ENCODE data around the gene AIG1. TPM values are rescaled to one million over a fixed set of nuclear protein-coding genes. Genes with fewer than 3 reads are reported as not detected.

AIG1 gene
- total RNA-seq, 1 experiment from 2014 or later, result 51.1 TPM

DNA sequence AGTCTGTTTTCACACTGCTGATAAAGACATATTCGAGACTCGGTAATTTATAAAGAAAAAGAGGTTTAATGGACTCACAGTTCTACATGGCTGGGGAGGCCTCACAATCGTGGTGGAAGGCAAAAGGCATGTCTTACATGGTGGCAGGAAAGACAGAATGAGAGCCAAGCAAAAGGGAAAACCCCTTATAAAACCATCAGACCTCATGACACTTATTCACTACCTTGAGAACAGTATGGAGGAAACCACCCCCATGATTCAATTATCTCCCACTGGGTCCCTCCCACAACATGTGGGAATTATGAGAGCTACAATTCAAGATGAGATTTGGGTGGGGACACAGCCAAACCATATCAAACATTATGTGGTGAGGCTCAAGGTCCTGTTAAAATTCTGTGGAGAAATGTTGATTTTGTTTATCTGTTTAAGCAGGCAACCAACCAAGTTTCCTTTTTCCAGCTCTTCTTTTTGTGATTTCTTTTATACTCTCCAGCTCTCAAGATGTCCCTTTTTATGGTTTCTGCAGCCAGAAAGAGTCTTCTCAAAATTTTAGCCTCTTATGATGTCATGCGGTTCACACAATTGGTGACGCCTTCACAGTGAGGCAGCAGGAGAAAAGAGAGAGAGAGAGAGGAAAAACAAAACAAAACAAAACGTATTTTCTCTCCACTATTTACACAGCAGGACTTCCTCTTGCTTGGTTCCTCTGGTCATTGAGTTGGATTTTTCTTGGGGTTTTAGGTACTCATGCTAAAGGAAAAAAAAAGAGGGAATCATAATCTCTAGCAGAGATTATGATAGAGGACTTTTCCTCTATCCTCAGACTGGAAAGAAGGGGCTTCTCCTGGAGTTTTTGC lies 18.0 kb downstream of the AIG1 start:
- ChIA-PET POLR2A (no interaction called here), CTCF (no interaction called here), RAD21 (ENCODE audit: low non-redundant PET in 1 of 2, low total read pairs in 2 of 2, uncharacterized antibody in 2 of 2, unreplicated experiment in 2 of 2) (no interaction called here)
- no peak for TF ChIP-seq CBX3 (IDR thresholded peaks at IDR 0.05; ENCODE audit: low read depth)
- TF ChIP-seq ELF1 (IDR thresholded peaks at IDR 0.05; ENCODE audit: borderline replicate concordance, low read depth), result no peak
- no peak for TF ChIP-seq TCF7L2 (IDR thresholded peaks at IDR 0.05; ENCODE audit: borderline replicate concordance, extremely low read depth, insufficient read depth, insufficient read length)
- TF ChIP-seq FOSL1 (IDR thresholded peaks at IDR 0.05; ENCODE audit: low read depth), result no peak
- TF ChIP-seq EGR1 (IDR thresholded peaks at IDR 0.05; ENCODE audit: low read depth), result no peak
- TF ChIP-seq, protein P1, sequence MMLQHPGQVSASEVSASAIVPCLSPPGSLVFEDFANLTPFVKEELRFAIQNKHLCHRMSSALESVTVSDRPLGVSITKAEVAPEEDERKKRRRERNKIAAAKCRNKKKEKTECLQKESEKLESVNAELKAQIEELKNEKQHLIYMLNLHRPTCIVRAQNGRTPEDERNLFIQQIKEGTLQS (IDR thresholded peaks at IDR 0.05), result no peak
- no peak for TF ChIP-seq SP1 (IDR thresholded peaks at IDR 0.05; ENCODE audit: low read depth)
- TF ChIP-seq ZNF274 (IDR thresholded peaks at IDR 0.05; ENCODE audit: low read depth, low read length), result no peak
- no peak for TF ChIP-seq POLR2AphosphoS5 (IDR thresholded peaks at IDR 0.05; ENCODE audit: low read depth, low read length)
- TF ChIP-seq, protein P2, sequence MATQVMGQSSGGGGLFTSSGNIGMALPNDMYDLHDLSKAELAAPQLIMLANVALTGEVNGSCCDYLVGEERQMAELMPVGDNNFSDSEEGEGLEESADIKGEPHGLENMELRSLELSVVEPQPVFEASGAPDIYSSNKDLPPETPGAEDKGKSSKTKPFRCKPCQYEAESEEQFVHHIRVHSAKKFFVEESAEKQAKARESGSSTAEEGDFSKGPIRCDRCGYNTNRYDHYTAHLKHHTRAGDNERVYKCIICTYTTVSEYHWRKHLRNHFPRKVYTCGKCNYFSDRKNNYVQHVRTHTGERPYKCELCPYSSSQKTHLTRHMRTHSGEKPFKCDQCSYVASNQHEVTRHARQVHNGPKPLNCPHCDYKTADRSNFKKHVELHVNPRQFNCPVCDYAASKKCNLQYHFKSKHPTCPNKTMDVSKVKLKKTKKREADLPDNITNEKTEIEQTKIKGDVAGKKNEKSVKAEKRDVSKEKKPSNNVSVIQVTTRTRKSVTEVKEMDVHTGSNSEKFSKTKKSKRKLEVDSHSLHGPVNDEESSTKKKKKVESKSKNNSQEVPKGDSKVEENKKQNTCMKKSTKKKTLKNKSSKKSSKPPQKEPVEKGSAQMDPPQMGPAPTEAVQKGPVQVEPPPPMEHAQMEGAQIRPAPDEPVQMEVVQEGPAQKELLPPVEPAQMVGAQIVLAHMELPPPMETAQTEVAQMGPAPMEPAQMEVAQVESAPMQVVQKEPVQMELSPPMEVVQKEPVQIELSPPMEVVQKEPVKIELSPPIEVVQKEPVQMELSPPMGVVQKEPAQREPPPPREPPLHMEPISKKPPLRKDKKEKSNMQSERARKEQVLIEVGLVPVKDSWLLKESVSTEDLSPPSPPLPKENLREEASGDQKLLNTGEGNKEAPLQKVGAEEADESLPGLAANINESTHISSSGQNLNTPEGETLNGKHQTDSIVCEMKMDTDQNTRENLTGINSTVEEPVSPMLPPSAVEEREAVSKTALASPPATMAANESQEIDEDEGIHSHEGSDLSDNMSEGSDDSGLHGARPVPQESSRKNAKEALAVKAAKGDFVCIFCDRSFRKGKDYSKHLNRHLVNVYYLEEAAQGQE (IDR thresholded peaks at IDR 0.05; ENCODE audit: low read depth), result no peak
- TF ChIP-seq, protein P3, sequence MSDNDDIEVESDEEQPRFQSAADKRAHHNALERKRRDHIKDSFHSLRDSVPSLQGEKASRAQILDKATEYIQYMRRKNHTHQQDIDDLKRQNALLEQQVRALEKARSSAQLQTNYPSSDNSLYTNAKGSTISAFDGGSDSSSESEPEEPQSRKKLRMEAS (IDR thresholded peaks at IDR 0.05), result no peak
- no peak for TF ChIP-seq ZFX (IDR thresholded peaks at IDR 0.05)
- TF ChIP-seq JUND (IDR thresholded peaks at IDR 0.05), result no peak
- H3K4me2 ChIP-seq (ENCODE audit: low read length), result no peak overlapping the region
- H3K9me2 ChIP-seq (ENCODE audit: insufficient read depth), result no peaks in the 10 kb centered on the region
- no peak for DNase-seq (ENCODE audit: low read depth, low spot score)
- H3K27ac ChIP-seq (ENCODE audit: low read depth, low read length), result no peak overlapping the region
- H3K27me3 ChIP-seq (ENCODE audit: insufficient read depth, low read length), result no peaks in the 10 kb centered on the region
- no peaks in the 10 kb centered on the region for H3K36me3 ChIP-seq (ENCODE audit: control insufficient read depth in 1 of 2, insufficient read depth in 2 of 2, low read length in 2 of 2)
- ATAC-seq, result no peak
- no peak overlapping the region for H3K9ac ChIP-seq (ENCODE audit: low read length)
- H2AFZ ChIP-seq (ENCODE audit: low read depth, low read length, poor library complexity, severe bottlenecking), result no peak overlapping the region
- H4K20me1 ChIP-seq (ENCODE audit: insufficient read depth), result no peaks in the 10 kb centered on the region
- BruUV-seq (replicated peaks), result no TSS peak
- intact Hi-C loops (cut with micrococcal nuclease), result no loop called here
- H3K4me1 ChIP-seq (ENCODE audit: control insufficient read depth in 1 of 2, insufficient read depth in 2 of 2, low read length in 2 of 2), result no peaks in the 10 kb centered on the region
- no peaks in the 10 kb centered on the region for H3K9me3 ChIP-seq (ENCODE audit: control insufficient read depth in 1 of 2, insufficient read depth in 1 of 2, low read depth in 1 of 2, low read length in 2 of 2)
- H3K4me3 ChIP-seq (replicated peaks in 1 of 2; ENCODE audit: low read depth in 1 of 2, low read length in 2 of 2), result no peak overlapping the region
- H3K79me2 ChIP-seq (ENCODE audit: insufficient read depth, low read length), result peaks cover 14% of the 10 kb centered on the region
